ENCODE results near the gene GHDC.
"Not testable (repeated sequence)": the region's sequence is repeated elsewhere in the genome, so short reads cannot be mapped to it uniquely, and the experiment has no call there.

The GHDC gene

GRCh38 chr17:42193969-42194899 lies at the start of gene GHDC:
TSS of gene GHDC (minus strand) at chr17:42194494. CDS start at chr17:42193581, 913 bp downstream.
- DNase-seq (ENCODE audit: low spot score) = peak; percentile 94

- no peak for DNase-seq (ENCODE audit: low spot score)
Measured at GRCh38 chr17:42243493-42243982, 49.2 kb upstream of the GHDC start.

- peak; percentile 41 for DNase-seq (ENCODE audit: low spot score)
Measured at GRCh38 chr17:42241871-42242270, 47.6 kb upstream of the GHDC start.

GRCh38 chr17:42240863-42241262 lies 46.6 kb upstream of the GHDC start:
- DNase-seq (ENCODE audit: low spot score) = not testable (repeated sequence)

GRCh38 chr17:42240201-42240600 lies 45.9 kb upstream of the GHDC start:
- no peak for DNase-seq (ENCODE audit: low spot score)

GRCh38 chr17:42239576-42239975 lies 45.3 kb upstream of the GHDC start:
- not testable (repeated sequence) for DNase-seq (ENCODE audit: low spot score)

GRCh38 chr17:42236760-42237159 lies 42.5 kb upstream of the GHDC start:
- DNase-seq (ENCODE audit: low spot score) = no peak

- no peak for DNase-seq (ENCODE audit: low spot score)
Measured at GRCh38 chr17:42233994-42234393, 39.7 kb upstream of the GHDC start.

GRCh38 chr17:42233156-42233555 lies 38.9 kb upstream of the GHDC start:
- DNase-seq (ENCODE audit: low spot score) = no peak

GRCh38 chr17:42230225-42230624 lies 35.9 kb upstream of the GHDC start:
- no peak for DNase-seq (ENCODE audit: low spot score)

GRCh38 chr17:42227849-42228700 lies 33.8 kb upstream of the GHDC start:
- DNase-seq (ENCODE audit: low spot score) = no peak

GRCh38 chr17:42225646-42226045 lies 31.4 kb upstream of the GHDC start:
- no peak for DNase-seq (ENCODE audit: low spot score)

- DNase-seq (ENCODE audit: low spot score) = no peak
Measured at GRCh38 chr17:42224651-42225050, 30.4 kb upstream of the GHDC start.

GRCh38 chr17:42221886-42222745 lies 27.8 kb upstream of the GHDC start:
- DNase-seq (ENCODE audit: low spot score) = peak; percentile 53

GRCh38 chr17:42219280-42219679 lies 25.0 kb upstream of the GHDC start:
- DNase-seq (ENCODE audit: low spot score) = not testable (repeated sequence)

- DNase-seq (ENCODE audit: low spot score) = no peak
Measured at GRCh38 chr17:42214156-42214555, 19.9 kb upstream of the GHDC start.

- no peak for DNase-seq (ENCODE audit: low spot score)
Measured at GRCh38 chr17:42212382-42212781, 18.1 kb upstream of the GHDC start.

- DNase-seq (ENCODE audit: low spot score) = not testable (repeated sequence)
Measured at GRCh38 chr17:42211921-42212341, 17.6 kb upstream of the GHDC start.

- DNase-seq (ENCODE audit: low spot score) = no peak
Measured at GRCh38 chr17:42210046-42210445, 15.8 kb upstream of the GHDC start.

GRCh38 chr17:42206153-42206612 lies 11.9 kb upstream of the GHDC start:
- not testable (repeated sequence) for DNase-seq (ENCODE audit: low spot score)

- DNase-seq (ENCODE audit: low spot score) = no peak
Measured at GRCh38 chr17:42203354-42203753, 9.1 kb upstream of the GHDC start.
